ENCODE data around the gene GAS7. TPM values are rescaled to one million over a fixed set of nuclear protein-coding genes. Genes with fewer than 3 reads are reported as not detected.
"Not testable (repeated sequence)": the region's sequence is repeated elsewhere in the genome, so short reads cannot be mapped to it uniquely, and the experiment has no call there.

Gene GAS7
- total RNA-seq, 2 experiments from 2014 or later = 0.27 to 0.44 TPM

DNA sequence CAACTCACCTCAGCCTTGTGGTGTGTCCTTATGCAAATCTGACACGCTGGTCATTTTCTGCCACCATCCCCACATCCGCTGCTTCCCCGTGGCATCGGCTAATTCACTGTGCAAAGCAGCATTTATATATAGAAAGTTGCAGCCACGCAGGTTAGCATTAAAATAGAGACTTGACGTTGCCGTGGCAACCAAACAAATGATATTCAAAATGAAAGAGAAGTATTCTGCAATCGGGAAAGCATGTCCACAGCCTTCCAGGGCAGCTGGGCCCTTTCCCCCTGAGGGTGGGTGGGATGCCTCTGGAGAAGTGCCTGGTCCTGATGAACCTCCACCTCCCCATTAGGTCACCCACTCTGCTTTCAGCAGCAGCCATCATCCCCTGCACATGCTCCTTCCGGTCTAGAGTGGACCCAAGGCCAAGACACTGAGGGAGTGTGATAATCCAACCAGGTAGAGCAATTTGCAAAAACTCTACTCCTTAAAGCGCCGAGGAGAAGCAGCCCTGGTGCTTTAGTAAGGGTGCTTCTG is 138.7 kb downstream of the GAS7 start:
- POLR2A ChIA-PET = no interaction called here
- no peak for DNase-seq
- no peak overlapping the region for H3K27ac Mint-ChIP-seq
- CTCF ChIA-PET = no interaction called here
- no peak overlapping the region for H3K4me3 Mint-ChIP-seq
- no peaks in the 10 kb centered on the region for H3K9me3 Mint-ChIP-seq
- H3K27me3 Mint-ChIP-seq = no peaks in the 10 kb centered on the region
- H3K36me3 Mint-ChIP-seq (ENCODE audit: low read depth) = no peaks in the 10 kb centered on the region
- H3K4me1 Mint-ChIP-seq = no peaks in the 10 kb centered on the region

DNA sequence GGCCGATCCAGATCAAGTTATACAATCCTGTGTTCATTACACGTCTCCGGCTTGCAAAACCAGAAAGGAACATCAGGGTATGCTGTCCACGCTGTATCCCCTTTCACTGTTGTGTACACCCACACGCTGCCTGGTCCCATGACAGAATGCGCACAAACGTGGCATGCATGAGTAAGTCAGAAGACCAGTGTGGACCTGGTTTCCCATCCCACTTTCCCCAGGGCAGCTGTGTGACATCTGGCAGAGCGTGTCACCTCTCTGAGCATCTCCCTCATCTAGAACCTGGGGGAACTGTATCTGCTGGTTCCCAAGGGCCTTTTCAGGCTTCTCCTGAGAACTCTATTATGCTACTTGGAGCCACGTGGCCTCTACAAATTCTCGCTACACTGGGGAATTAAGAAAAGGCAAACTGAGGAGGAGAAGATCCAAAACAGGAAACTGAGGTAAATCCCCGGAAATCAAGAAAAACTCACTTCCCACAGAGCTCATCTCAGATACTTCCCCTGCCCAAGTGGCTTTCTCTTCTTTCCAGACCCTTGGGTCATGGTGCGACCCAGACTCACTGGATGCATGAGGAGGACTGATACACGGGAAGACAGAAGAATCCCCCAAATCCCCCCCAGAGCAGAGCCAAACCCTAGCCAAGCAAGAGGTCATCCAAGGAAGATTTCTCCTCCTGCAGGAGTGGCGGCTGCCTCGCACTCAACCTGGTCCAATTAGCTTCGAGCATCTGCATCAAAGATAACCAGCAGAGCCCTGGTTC is 139.3 kb downstream of the GAS7 start:
- POLR2A ChIA-PET = no interaction called here
- no peak overlapping the region for H3K27ac Mint-ChIP-seq

DNA sequence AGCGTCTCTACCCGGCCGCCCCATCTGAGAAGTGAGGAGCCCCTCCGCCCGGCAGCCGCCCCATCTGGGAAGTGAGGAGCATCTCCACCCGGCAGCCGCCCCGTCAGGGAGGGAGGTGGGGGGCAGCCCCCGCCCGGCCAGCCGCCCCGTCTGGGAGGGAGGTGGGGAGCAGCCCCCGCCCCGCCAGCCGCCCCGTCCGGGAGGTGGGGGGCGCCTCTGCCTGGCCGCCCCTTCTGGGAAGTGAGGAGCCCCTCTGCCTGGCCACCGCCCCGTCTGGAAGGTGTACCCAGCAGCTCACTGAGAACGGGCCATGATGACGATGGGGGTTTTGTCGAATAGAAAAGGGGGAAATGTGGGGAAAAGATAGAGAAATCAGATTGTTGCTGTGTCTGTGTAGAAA is 140.9 kb downstream of the GAS7 start:
- H3K9me3 Mint-ChIP-seq; H3K27me3 Mint-ChIP-seq; DNase-seq; CTCF ChIA-PET; H3K4me1 Mint-ChIP-seq; H3K36me3 Mint-ChIP-seq (ENCODE audit: low read depth); H3K27ac Mint-ChIP-seq; H3K4me3 Mint-ChIP-seq; POLR2A ChIA-PET: not testable (repeated sequence)

More for the DNA sequence above, 139.3 kb downstream of the GAS7 start:
- Mint-ChIP-seq H3K36me3 (ENCODE audit: low read depth) (no peaks in the 10 kb centered on the region), H3K4me1 (no peaks in the 10 kb centered on the region), H3K9me3 (no peaks in the 10 kb centered on the region), H3K4me3 (no peak overlapping the region), H3K27me3 (no peaks in the 10 kb centered on the region)
- CTCF ChIA-PET = no interaction called here
- DNase-seq = no peak

DNA sequence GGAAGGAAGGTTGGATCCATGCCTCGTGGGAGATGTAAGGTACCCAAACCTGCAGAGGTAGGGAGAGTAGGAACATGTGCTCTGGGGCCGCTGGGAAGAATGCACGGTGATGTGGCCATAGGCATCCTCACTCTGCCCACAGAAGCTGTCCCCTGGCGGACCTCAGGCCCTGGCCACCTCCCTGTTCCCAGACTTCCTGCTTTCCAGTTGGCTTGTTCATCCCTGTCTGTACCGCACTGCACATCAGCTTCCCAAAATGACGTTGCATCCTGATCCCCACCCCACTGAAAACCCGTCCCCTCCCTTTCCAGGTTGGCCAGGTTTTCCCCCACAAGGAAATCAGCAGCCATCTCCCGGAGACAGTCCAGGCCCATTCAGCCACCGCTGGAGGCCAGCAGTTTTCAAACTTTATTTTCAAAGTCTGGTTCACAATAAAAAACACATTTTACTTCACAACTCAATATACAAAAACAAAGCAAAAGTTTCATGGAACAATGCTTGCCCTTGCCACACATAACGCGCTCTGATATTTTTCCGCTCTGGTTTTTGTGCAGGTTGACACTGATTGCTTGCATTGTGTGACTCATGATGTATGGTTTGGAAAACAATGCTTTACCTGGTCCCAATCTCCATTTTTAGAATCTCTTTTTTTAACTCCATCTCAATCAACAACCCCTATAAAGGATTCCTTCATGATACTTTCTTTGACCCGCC is 143.0 kb downstream of the GAS7 start:
- no peak for DNase-seq
- H3K4me1 Mint-ChIP-seq = peaks cover 3% of the 10 kb centered on the region
- H3K27ac Mint-ChIP-seq = no peak overlapping the region
- no peaks in the 10 kb centered on the region for H3K27me3 Mint-ChIP-seq
- no peaks in the 10 kb centered on the region for H3K36me3 Mint-ChIP-seq (ENCODE audit: low read depth)
- no peaks in the 10 kb centered on the region for H3K9me3 Mint-ChIP-seq
- ChIA-PET CTCF (no interaction called here), POLR2A (no interaction called here)
- H3K4me3 Mint-ChIP-seq = no peak overlapping the region

DNA sequence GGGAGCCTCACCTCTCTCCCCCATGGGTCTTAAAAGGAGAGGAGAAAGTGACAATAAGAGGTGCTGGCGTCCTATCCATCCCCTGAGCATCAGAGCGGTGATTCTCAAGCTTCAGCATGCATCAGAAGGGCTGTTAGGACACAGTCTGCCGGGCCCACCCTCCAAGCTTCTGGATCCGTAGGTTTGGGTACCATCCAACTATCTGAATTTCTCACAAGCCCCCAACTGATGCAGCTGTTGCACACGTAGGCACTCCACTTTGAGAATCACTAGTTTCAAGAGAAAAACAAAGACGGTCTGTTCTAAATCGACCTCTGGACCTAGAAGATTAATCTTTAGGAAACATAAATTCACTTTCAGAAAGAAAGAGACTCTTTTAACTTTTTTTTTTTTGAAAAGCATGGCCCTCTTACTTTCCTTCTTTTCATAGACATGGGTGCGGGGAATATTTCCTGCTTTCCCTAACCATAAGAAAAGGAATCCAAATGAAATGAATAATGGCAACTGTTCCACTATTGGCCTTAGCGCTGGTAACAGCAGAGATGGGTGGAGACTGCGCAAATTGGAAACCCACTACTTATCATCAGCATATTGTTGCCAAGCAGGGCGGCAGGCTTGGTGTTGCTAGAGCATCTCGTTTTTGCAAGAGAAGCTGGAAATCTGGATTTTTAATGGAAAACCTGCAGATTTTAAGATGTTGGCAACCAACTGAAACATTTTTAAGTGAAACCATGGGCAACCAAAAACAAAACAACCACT is 144.4 kb downstream of the GAS7 start:
- no peaks in the 10 kb centered on the region for H3K36me3 Mint-ChIP-seq (ENCODE audit: low read depth)
- H3K27me3 Mint-ChIP-seq = no peaks in the 10 kb centered on the region
- H3K9me3 Mint-ChIP-seq = no peaks in the 10 kb centered on the region
- ChIA-PET POLR2A (no interaction called here), CTCF (no interaction called here)
- H3K27ac Mint-ChIP-seq = no peak overlapping the region
- no peak overlapping the region for H3K4me3 Mint-ChIP-seq
- no peak for DNase-seq
- peaks cover 3% of the 10 kb centered on the region for H3K4me1 Mint-ChIP-seq

DNA sequence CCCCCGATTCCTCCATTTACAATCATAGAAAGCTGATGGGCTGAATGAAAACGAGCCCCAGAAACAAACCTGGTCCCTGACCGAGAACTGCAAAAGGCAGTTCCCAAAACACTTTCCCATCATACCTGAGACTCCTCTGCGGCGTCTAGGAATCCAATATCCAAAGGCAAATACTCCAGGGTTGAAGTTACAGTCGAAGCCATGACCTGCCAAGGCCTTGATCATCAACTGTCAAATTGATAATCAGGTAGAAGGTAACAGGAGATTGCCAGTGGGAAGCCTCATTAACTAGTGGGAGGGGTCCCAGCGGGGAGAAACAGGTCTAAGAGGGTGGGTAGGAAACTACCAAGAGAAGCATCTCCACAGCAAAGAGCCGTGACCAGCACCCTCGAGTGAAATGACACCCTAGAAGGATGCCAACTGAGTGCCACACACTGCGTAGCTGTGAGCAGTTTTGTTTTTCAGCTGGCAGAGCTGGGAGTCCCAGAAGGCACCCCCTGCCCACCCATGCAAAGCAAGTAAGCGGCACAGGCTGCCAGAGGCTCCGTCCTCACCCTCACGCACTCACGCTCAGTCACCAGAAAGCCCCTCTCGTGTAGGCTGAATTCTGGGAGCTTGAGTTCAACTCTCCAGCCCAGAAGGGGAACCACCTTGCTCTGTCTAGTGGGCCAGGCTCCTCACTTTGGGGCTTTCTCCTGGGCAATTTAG is 146.1 kb downstream of the GAS7 start:
- no peak for DNase-seq
- H3K9me3 Mint-ChIP-seq = no peaks in the 10 kb centered on the region
- no peaks in the 10 kb centered on the region for H3K27me3 Mint-ChIP-seq
- no peak overlapping the region for H3K4me3 Mint-ChIP-seq
- POLR2A ChIA-PET = no interaction called here
- no peak overlapping the region for H3K27ac Mint-ChIP-seq
- peaks cover 3% of the 10 kb centered on the region for H3K4me1 Mint-ChIP-seq
- CTCF ChIA-PET = no interaction called here
- H3K36me3 Mint-ChIP-seq (ENCODE audit: low read depth) = no peaks in the 10 kb centered on the region

DNA sequence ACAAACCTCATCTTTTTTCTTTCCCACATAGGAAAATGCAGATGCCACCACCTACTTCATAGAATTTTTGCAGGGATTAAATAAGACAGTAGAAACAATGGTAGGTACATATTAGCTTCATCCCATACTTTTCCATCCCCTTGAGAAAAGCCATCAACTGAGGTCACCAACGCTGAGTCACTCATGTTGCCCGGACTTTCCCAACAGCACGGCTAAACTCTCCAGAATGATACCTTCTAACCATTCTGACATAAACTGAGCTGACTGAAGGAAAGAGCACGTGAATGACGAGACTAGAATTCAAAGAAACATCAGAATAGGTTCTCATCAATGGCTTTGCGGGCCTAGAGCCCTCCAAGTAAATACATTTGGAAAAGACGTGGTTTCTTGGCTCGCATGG is 147.3 kb downstream of the GAS7 start:
- H3K4me1 Mint-ChIP-seq = peaks cover 3% of the 10 kb centered on the region
- CTCF ChIA-PET = no interaction called here
- no peak overlapping the region for H3K27ac Mint-ChIP-seq
- DNase-seq = no peak
- H3K4me3 Mint-ChIP-seq = no peak overlapping the region
- no peaks in the 10 kb centered on the region for H3K27me3 Mint-ChIP-seq
- POLR2A ChIA-PET = no interaction called here
- H3K36me3 Mint-ChIP-seq (ENCODE audit: low read depth) = no peaks in the 10 kb centered on the region
- no peaks in the 10 kb centered on the region for H3K9me3 Mint-ChIP-seq

DNA sequence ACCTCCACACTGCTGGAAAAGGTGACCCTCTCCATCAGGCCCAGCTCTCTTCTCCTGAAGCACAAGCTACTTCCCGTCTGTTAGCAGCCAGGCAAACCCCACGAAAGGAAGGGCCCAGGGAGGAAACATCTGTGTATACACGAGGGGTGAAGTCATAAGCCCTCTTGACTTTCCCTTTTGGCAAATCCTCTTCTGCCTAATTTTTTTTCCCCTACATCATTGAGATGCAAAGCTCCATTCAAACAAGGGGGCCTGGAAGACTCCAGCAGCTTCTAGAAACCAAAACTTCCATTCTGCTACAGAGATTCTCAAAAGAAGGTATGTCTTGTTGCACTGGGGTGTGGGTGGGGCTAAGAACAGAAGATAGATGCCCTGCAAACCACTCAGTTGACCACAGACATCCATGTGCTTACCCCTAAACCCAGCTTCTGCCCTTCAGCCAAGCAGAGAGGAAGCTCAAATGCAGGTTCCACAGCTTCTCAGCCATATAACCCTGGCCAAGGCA is 147.8 kb downstream of the GAS7 start:
- Mint-ChIP-seq H3K27me3 (no peaks in the 10 kb centered on the region), H3K27ac (no peak overlapping the region), H3K9me3 (no peaks in the 10 kb centered on the region), H3K36me3 (ENCODE audit: low read depth) (no peaks in the 10 kb centered on the region), H3K4me1 (peaks cover 3% of the 10 kb centered on the region), H3K4me3 (no peak overlapping the region)
- DNase-seq = no peak
- CTCF ChIA-PET = no interaction called here
- POLR2A ChIA-PET = no interaction called here

DNA sequence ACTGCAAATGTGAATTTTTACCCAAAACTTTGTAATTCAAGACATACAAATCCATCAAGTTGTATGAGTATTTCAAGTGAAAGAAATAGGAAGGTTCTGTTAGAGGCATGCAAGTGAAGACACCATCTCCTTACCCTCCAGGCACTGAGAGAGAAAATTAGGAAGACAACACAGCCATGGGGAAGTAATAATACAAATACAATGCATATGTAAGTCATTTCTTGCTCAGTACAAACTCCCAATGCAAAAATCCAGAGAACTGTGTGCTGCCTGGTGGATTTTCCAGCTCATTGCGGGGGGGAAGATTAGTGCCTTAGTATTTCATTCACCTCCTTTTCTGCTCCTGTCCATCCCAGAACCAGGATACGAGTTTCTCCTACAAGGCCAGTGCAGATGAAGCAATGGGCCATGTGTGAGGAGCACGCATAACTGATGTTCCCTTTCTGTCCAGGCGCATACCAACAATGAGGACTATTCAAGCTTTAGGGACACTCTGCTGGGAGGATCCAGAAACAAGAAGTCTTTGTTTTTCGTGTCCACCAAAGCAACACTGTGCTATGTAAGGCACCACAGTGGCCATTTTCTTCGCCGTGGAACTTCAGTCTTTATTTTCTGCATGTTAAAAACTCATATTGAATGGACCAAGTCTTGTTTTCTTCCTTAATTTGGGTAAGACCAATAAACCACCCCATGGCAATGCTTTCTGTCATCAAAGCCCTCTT is 149.6 kb downstream of the GAS7 start:
- H3K4me3 Mint-ChIP-seq = no peak overlapping the region
- POLR2A ChIA-PET = no interaction called here
- no peaks in the 10 kb centered on the region for H3K9me3 Mint-ChIP-seq
- H3K27ac Mint-ChIP-seq = no peak overlapping the region
- H3K4me1 Mint-ChIP-seq = peaks cover 3% of the 10 kb centered on the region
- H3K36me3 Mint-ChIP-seq (ENCODE audit: low read depth) = no peaks in the 10 kb centered on the region
- no peaks in the 10 kb centered on the region for H3K27me3 Mint-ChIP-seq
- DNase-seq = no peak
- CTCF ChIA-PET = interaction anchor here (0.6 to 1.1 kb wide), 2 partner anchors 27 to 101 kb away, joined by 3 read pairs; no protein-coding TSS in a partner anchor

DNA sequence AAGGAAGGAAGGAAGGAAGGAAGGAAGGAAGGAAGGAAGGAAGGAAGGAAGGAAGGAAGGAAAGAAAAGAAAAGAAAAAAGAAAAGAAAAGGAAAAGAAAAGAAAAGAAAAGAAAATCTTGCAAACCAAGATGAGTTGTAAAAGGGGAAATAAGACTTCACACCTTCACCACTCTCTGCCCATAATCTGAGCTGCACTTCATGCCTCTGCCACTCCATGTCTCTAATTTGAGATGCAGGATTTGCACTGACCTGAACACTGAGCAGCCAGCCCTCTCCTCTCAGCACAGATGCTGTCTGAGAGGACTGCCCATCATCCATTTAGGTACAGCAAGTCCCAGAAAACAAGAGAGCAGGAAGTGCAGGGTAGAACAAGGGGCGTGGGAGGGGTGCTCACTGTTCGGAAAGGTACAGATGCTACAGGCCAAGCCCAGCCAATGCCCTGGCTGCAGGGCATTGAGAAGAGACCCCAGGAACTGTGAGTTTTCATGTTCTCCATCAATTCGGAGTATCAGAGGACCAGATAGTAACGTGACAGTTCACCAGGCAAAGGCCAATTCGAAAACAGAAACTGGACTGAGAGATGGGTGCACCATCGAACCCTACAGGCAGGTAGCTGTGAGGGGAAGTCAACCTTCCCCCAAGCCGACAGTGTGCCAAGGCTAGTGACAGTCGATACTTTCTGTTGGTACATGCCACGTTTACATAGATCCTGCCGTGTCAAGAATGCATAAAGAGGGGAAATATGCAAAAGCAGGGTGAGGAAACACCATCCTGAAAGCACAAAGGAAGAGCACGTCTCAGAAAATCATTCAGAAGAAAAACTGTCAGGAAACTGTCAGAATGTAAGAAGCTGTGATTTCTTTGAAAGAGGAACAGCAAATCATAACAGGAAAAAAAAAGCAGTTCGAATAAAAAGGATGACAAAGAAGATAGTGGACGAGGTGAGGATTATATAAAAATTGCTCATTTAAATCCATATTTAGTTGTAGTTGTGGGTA is 151.3 kb downstream of the GAS7 start:
- CTCF ChIA-PET = no interaction called here
- H3K36me3 Mint-ChIP-seq (ENCODE audit: low read depth) = no peaks in the 10 kb centered on the region
- no peak overlapping the region for H3K27ac Mint-ChIP-seq
- peaks cover 3% of the 10 kb centered on the region for H3K4me1 Mint-ChIP-seq
- no peak for DNase-seq
- POLR2A ChIA-PET = no interaction called here
- no peaks in the 10 kb centered on the region for H3K27me3 Mint-ChIP-seq
- H3K4me3 Mint-ChIP-seq = no peak overlapping the region
- H3K9me3 Mint-ChIP-seq = no peaks in the 10 kb centered on the region

DNA sequence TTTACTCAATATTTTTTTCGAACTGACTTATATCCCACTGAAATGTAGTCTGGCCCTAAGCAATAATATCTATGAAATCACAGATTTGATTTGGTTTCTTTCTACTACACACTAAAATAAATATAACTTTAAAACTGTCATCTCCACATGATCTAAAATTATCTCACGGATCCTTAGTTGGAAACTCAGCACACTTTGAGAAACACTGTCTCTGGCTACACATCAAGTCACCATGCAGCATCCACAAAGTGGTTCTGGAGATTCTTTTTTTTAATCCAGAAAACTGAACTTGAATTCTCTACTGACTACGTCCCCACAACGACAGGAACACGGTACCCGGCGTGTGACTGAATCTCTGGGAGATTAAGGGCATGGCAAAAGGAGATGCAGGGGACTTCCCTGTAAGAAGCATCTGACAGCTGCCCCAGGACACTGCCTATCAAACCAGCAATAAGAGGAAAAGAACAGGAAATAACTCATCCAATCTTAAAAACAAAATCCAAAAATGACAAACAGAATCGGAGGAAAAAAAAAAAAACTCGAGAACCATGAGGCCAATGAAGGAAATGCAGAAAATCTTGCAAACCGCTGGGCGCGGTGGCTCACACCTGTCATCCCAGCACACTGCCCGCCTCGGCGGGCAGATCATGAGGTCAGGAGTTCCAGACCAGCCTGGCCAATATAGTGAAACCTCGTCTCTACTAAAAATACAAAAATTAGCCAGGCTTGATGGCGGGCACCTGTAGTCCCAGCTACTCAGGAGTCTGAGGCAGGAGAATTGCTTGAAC is 152.3 kb downstream of the GAS7 start:
- Mint-ChIP-seq H3K27me3 (no peaks in the 10 kb centered on the region), H3K9me3 (no peaks in the 10 kb centered on the region), H3K36me3 (ENCODE audit: low read depth) (no peaks in the 10 kb centered on the region), H3K27ac (no peak overlapping the region), H3K4me3 (no peak overlapping the region), H3K4me1 (peaks cover 3% of the 10 kb centered on the region)
- ChIA-PET POLR2A (no interaction called here), CTCF (no interaction called here)
- DNase-seq = no peak
